Measurements from ENCODE around the gene MINDY2.
"Not testable (repeated sequence)": the region's sequence is repeated elsewhere in the genome, so short reads cannot be mapped to it uniquely, and the experiment has no call there.

The MINDY2 gene

GRCh38 chr15:58797505-58797904 lies 26.4 kb downstream of the MINDY2 start:
- no peak for DNase-seq (ENCODE audit: low read depth in 2 of 2)

DNA sequence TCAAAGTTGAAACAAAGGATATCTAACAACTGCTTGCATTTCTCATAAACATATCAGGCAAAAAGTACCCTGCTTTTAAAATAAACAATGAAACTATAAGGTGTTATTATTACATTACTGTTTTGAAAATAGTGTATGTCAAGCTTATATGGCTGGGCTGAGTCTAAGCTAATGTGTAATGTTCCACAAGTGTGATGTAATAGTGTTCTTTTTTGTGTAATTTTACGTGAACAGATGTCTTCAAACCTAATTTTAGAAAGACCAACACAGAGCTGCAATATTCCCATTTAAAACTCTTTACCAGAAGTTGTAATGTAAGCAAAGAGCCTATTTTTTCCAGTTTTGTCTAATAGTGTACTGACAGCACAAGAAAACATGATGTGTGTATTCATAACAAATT lies 34.0 kb downstream of the MINDY2 start:
- DNase-seq (ENCODE audit: low read depth in 2 of 2), result no peak

DNA sequence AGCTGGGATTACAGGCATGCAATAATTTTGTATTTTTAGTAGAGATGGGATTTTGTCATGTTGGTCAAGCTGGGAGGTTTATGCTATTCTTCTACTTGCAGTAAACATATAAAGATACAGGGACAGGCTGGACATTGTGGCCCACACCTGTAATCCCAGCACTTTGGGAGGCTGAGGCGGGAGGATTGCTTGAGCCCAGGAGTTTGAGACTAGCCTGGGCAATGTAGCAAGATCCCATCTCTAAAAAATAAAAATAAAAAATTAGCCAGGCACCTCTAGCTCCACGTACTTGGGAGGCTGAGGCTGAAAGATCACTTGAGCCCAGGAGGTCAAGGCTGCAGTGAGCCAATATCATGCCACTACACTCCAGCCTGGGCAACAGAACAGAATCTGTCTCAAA lies 52.2 kb downstream of the MINDY2 start:
- not testable (repeated sequence) for DNase-seq (ENCODE audit: low read depth in 2 of 2)

DNA sequence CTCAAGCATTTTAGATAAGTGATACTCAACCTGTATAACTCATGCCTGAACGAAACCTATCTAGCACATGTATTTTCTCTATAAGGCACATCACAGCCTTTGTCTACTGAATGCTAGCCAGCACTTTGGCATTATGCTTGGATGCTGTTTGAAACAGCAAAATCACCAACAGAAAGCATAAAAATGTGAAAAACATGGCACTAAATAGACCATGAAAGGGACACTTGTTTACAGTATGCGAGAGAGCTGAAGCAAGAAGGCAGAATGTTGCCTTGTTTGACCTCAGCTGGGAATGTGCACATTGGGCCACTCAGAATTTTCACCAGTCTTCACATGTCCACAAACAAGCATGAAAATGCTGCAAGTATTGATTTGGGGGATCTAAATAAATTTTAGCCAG lies 59.5 kb downstream of the MINDY2 start:
- no peak for DNase-seq (ENCODE audit: low read depth in 2 of 2)

- DNase-seq (ENCODE audit: low read depth in 2 of 2), result not testable (repeated sequence)
Measured at GRCh38 chr15:58833681-58834426, 62.8 kb downstream of the MINDY2 start.

GRCh38 chr15:58839485-58839884 lies 68.4 kb downstream of the MINDY2 start:
- DNase-seq (ENCODE audit: low read depth in 2 of 2), result no peak

DNA sequence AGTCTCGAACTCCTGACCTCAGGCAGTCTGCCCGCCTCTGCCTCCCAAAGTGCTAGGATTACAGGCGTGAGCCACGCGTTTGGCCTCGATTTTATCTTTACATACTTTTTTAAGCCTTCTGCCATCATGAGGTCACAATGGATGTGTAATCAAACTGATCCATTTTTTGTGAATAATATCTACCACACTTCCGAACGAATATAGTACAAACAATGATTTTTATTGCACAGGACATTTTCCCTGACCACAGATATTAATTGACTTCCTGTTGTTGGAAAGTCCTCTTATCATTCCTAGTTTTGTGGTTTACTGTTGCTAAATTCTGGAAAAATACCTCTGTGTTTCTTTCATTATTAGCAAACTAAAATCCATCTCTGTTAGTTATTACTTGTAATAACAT lies 68.9 kb downstream of the MINDY2 start:
- DNase-seq (ENCODE audit: low read depth in 2 of 2), result no peak

GRCh38 chr15:58842713-58843396 lies 71.8 kb downstream of the MINDY2 start:
- DNase-seq (ENCODE audit: low read depth in 2 of 2), result no peak

GRCh38 chr15:58851205-58851604 lies 80.1 kb downstream of the MINDY2 start:
- DNase-seq (ENCODE audit: low read depth in 2 of 2), result not testable (repeated sequence)

DNA sequence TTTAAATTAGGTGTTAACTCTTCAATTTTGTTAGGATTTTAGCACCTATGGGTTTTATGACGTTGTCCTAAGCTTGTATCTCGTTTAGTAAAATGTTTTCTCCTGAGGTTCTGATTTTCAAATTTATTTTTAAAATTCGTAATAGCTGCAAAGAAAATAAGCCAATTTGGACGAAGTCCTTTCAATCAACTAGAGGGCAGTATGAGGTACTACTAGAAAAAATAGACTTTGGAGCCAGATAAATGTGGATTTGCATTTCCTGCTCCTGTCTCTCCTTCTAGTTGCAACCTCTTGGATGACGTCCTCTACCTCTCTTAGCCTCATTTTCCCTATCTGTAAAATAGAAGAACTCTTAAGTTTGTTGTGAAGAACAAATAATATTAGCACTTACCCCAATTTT lies 81.2 kb downstream of the MINDY2 start:
- DNase-seq (ENCODE audit: low read depth in 2 of 2), result no peak

- DNase-seq (ENCODE audit: low read depth in 2 of 2), result no peak
Measured at GRCh38 chr15:58854593-58854992, 83.5 kb downstream of the MINDY2 start.

- no peak for DNase-seq (ENCODE audit: low read depth in 2 of 2)
Measured at GRCh38 chr15:58856086-58856485, 85.0 kb downstream of the MINDY2 start.

DNA sequence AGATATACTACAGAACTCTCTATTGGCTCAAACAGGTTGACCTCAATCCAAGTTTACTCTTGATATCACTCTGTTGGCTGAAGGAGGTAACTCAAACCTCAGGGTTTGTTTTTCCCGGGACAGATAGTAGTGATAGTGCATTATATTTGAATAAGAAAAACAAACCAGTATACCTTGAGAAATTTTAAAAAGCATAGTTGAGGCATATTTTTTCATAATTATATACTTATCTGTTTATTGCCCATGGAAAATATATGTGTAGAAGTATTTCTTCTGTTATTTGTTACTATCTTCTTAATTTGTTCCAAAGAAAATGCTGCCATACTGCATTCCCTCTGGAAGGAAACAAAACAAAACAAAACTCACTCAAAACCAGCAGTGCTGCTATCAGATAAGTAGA lies 85.5 kb downstream of the MINDY2 start:
- DNase-seq (ENCODE audit: low read depth in 2 of 2), result not testable (repeated sequence)

DNA sequence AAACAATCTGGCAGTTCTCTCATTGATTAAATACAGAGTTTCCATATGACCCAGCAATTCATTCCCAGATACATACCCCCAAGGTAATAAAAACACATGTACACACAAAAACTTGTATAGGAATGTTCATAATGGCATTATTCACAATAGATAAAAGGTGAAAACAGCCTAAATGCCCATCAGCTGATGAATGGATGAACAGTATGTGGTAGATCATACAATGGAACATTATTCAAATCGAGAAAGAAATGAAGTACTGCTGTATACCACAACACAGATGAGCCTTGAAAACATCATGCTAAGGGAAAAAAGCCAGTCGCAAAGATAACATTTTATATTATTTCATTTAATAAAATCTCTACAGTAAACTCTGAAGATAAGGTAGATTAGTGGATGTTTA lies 91.2 kb downstream of the MINDY2 start:
- DNase-seq (ENCODE audit: low read depth in 2 of 2), result no peak

DNA sequence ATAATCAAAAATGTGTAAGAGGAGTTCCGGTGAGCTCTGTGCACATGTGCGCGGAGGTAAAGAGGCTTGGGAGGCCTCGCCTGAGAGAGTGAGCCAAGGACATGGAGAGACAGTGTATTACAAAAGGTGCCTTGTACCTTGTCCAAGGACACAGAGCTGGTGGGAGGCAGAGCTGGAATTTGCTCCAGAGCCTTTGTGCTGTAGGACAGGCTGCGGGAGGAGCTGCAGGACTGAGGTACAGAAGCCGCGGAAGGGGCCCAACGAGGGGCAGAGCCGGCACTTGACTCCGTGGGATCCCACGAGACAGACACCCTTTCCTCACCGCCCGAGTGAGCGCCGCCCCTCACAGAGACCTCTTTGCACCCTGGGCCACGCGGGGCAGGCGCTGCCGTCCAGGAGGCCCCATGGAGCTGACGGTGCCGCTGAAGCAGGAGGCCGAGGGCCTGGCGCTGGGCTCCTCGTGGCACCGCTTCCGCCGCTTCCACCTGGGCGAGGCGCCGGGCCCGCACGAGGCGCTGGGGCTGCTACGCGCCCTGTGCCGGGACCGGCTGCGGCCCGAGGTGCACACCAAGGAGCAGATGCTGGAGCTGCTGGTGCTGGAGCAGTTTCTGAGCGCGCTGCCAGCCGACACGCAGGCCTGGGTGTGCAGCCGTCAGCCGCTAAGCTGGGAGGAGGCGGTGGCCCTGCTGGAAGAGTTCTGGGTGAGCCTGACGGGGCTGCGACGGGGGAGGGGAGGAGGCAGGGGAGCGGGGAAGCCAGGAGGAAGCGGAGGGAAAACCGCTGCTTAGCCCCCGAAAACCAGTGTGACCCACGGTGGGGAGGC lies 93.7 kb downstream of the MINDY2 start:
- DNase-seq (ENCODE audit: low read depth in 2 of 2), result no peak

DNA sequence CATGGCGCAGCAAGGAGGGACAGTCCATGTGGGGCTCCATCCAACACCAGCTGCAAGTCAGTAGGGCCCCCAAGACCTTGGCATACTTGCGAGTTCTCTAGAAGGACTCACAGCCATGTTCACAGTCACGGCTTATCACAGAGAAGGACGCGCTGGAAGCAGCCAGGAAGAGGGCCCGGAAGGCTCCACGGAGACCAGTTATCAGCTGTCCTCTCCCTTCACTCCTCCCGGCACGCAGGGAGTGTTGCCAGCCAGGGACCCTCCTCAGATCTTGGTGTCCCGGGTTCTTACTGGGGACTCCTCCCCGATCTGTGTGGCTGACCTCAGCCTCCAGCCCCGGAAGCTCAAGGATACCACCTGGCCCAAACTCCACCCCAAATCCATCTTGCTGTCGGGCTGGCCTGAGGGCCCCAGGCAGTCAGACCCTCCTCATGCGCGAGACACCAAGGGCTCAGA lies 94.4 kb downstream of the MINDY2 start:
- DNase-seq (ENCODE audit: low read depth in 2 of 2), result no peak

- no peak for DNase-seq (ENCODE audit: low read depth in 2 of 2)
Measured at GRCh38 chr15:58867926-58868325, 96.8 kb downstream of the MINDY2 start.

DNA sequence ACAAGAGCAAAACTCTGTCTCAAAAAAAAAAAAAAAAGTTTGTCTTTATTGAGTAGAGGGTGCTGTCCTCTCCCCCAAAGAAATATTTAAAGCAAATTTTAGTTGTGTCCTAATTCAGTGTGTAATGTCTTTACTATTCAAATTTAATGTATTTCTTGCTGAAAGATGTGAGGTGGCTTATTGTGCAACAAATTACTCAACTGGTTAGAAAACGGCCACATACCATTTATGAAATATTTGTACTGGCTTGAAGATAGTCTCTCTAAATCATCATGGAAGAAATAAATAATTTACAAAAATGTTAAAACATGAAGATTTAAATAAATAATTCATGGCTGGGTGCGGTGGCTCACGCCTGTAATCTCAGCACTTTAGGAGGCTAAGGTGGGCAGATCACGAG lies 99.3 kb downstream of the MINDY2 start:
- no peak for DNase-seq (ENCODE audit: low read depth in 2 of 2)

DNA sequence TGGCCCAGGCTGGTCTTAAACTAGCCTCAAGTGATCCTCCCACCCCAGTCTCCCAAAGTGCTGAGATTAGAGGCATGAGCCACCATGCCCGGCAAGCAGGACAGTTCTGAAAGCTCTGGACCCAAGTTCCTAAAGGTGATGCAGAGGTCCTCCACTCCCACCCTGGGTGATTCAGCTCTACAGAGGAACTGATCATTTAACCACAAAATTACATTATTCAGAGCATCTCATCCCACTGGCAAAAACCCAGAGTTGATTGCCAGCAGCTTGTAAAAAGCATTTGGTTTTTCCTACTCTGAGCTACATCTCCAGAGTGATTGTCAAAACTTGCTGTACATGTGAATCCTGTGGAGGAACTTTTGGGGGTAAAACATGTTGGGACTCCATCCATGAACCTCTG lies 102.2 kb downstream of the MINDY2 start:
- no peak for DNase-seq (ENCODE audit: low read depth in 2 of 2)

DNA sequence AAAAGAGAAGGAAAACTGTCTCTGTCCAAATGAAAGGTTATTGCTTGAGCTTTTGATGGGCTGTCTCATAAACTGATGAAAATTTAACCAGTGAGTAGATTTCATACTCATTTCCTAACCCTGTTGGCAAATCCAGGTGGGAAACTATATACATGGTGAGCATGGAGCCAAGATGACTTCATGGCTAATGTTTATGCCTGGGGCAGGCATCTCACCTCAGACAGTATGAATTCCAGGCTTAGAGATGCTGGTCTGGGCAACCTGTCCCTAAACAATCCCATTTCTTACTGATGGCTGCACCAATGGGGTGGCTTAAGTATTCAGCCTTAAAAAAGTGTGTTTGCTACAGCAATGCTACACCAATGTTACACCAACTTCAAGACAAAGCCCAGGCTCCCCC lies 104.2 kb downstream of the MINDY2 start:
- DNase-seq (ENCODE audit: low read depth in 2 of 2), result no peak

DNA sequence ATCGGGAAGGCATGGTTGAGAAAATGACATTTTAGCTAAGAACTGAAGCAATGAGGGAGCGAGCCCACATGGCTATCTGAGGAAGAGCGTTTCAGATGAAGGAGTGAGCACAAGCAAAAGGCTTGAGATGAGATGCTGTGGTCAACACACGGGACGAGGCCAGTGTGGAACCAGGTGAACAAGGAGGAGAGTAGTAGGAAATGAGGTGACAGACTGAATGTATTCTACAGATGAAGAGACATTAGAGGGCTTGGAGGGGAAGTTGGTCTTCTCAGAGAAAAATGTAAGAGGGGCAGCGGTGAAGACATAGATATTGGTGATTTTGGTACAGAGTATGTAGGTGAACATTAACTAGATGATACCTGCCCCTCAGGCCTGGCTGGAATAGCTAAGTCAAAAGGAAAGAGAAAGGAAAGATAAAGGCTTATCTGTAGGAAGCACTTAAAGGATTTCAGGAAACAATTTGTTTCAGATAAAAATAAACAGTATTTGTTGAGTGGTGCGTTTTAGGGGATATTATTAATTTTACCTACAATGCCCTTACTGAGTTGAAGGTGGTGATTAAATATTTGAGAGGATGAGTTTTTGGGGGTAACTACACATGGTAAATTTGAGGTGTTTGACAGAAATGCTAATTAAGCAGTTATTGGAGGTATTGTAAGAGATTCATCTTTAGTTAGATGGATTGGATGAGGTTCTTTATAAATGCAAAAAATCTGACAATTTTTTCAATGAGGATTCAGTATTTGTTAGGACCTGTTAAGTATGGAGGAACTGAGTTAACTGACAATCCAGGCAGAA lies 105.4 kb downstream of the MINDY2 start:
- no peak for DNase-seq (ENCODE audit: low read depth in 2 of 2)

All from stimulated activated CD4-positive, alpha-beta T cell treated with anti-CD3 and anti-CD28 coated beads, Interleukin-1b, Interleukin-23, amount 100 ng/mL, for 1 hour (primary cell).